GM18951 (cell line): ENCODE results near the gene MIEF1.

ENCODE experiments used
- POLR2A ChIP-seq: IDR thresholded peaks from 4 replicates; pipeline ENCODE4 v1.6.1; 2011; ENCODE audit warnings: mild to moderate bottlenecking; ENCODE audit not compliant: insufficient read length, insufficient read depth; ENCODE audit errors: extremely low read depth
- in situ Hi-C: fragments of 300-500 bp; cut with MboI; formaldehyde crosslinking; loops from one replicate; pipeline ENCODE4 v1.12.0; 2022; ENCODE audit warnings: low sequenced_read_pairs, mixed read lengths, inconsistent platforms; ENCODE audit not compliant: unreplicated experiment

The MIEF1 gene

GRCh38 chr22:39560127-39560526 lies 58.0 kb downstream of the MIEF1 start:
- no peak for TF ChIP-seq POLR2A

GRCh38 chr22:39562839-39563489 lies 60.9 kb downstream of the MIEF1 start:
- in situ Hi-C loops = no loop called here
- TF ChIP-seq POLR2A = no peak

More at GRCh38 chr22:39560127-39560526, 58.0 kb downstream of the MIEF1 start:
- in situ Hi-C loops = no loop called here

DNA sequence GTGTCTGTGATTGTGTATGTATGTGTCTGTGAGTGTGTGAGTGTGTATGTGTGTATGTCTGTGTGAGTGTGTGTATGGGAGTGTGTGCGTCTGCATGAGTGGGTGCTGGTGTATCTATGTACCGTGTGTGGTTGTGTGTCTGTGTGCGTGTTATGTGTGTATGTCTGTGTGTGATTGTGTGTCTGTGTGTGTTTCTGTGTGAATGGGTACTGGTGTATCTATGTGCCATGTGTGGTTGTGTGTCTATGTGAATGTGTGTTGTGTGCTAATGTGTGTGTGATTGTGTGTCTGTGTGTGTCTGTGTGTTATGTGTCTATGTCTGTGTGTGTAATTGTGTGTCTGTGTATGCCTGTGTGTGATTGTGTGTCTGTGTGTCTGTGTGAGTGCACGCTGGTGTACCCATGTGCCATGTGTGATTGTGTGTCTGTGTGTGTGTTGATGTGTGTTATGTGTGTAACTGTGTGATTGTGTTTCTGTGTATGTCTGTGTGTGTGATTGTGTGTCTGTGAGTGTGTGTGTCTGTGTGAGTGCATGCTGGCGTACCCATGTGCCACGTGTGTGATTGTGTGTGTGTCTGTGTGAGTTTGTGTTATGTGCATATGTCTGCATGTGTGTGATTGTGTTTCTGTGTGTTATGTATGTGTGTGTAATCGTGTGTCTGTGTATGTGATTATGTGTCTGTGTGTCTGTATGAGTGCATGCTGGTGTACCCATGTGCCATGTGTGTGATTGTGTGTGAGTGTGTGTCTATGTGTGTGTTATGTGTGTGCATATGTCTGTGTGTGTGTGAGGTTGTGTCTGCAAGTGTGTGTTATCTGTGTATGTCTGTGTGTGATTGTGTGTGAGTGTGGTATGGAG lies 61.7 kb downstream of the MIEF1 start:
- in situ Hi-C loops = no loop called here
- no peak for TF ChIP-seq POLR2A

GRCh38 chr22:39565414-39565944 lies 63.4 kb downstream of the MIEF1 start:
- in situ Hi-C loops = no loop called here
- no peak for TF ChIP-seq POLR2A

DNA sequence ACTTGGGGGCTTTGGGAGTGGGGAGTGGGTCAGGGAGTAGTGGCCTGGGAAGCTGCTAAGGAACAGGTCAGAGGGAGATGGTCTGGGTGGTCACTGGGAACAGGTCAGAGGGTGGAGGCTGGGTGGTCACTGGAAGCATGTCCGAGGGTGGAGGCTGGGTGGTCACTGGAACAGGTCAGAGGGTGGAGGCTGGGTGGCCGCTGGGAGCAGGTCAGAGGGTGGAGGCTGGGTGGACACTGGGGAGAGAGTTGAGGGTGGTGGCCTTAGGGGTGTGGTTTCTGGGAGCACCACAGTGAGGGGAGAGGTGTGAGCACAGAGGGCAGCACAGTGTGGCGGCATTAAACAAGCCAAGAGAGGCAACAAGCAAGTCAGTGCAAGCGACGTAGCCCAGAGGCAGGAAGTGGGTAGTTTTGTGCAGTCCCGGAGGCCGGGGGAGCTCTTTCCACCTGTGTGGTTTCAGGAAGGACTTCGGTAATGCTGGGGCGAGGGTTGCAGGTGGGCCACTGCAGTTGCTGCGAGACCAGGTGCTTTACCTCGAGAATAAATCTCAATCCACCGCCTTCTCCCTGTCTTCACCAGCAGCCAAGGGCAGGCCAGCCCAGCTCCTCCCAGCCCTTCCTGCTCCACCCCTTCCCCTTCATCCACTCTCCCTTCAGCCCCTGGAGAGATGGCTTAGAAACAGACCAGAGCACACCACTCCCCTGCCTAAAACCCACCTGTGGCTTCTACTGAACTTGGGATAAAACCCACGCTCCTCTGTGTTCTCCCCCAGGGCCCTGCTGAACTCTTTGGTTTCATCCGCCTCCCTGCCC lies 65.3 kb downstream of the MIEF1 start:
- in situ Hi-C loops = no loop called here
- no peak for TF ChIP-seq POLR2A
